ENCODE data around the gene CD14. TPM values are rescaled to one million over a fixed set of nuclear protein-coding genes. Genes with fewer than 3 reads are reported as not detected.
"Not testable (repeated sequence)": the region's sequence is repeated elsewhere in the genome, so short reads cannot be mapped to it uniquely, and the experiment has no call there.

The CD14 gene
- total RNA-seq, 1 experiment from 2014 or later = not detected

DNA sequence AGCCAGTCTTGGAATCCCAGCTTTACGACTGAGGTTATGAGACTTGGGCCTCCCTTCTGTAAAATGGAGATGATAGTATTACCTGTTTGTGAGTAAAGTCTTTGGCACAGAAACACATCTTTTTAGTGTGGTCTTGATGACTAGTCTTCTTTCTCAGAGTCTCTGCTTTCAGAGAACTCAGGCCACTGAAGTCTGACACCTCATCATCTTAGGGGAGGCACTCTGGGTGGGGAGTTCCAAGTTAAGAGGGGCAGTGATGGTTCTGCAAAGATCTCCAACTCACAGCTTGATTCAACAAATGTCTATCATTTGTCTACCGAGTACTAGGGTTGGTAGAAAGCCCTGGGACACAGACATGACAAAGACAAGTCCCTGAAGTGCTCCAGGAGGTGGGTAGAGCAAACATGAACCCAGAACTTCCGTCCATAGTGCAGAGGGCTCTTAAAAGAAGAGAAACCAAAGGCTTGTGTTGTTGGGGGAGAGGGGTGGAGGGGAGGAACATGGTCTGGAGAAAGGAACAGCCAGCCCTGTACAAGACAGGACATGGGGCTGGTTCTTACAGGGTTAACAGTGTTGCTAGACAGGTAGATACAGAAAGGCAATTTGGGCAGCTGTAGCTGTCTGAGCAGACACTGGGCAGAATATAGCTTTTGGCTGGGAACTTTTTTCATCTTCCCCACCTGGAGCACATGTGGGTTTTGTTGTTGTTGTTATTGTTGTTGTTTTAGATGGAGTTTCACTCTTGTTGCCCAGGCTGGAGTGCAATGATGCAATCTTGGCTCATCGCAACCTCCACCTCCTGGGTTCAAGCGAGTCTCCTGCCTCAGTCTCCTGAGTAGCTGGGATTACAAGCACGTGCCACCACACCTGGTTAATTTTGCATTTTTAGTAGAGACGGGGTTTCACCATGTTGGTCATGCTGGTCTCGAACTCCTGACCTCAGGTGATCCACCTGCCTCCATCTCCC, 2.6 kb upstream of the CD14 start:
- no peak for DNase-seq (ENCODE audit: low spot score)

DNA sequence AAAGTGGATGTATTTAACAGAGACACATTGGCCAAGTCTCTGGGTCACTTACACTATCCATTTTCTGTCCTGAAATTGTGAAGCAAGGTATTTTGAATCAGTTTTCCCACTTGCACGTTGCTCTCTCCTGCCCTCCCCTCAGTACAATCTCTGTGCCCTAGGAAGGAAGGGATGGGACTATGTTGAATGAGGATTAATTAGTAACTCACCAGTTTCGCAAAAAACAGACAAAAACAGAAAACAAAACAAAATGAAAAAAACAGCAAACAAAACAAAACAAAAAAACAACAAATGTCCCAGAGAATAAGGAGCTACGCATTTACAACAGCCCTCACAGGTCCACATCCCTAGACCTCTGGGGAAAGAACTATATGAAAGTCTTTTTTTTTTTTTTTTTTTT, 1.1 kb upstream of the CD14 start:
- no peak for DNase-seq (ENCODE audit: low spot score)

DNA sequence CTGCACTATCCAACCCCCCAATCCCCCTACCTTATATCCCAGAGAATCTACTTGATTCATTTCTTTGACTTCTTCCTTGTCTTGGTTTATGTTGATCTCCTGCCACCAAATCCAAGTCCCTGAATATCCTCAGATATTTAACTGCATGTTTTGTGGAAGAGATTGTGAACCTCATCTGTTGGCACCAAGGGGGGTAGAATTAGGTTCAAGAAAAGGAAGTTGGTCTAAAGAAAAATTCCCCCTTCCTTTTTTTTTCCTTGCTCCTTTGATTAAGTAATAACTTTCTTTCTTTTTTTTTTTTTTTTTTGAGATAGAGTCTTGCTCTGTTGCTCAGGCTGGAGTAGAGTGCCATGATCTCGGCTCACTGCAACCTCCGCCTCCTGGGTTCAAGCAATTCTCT, 526 bp upstream of the CD14 start:
- no peak for DNase-seq (ENCODE audit: low spot score)

DNA sequence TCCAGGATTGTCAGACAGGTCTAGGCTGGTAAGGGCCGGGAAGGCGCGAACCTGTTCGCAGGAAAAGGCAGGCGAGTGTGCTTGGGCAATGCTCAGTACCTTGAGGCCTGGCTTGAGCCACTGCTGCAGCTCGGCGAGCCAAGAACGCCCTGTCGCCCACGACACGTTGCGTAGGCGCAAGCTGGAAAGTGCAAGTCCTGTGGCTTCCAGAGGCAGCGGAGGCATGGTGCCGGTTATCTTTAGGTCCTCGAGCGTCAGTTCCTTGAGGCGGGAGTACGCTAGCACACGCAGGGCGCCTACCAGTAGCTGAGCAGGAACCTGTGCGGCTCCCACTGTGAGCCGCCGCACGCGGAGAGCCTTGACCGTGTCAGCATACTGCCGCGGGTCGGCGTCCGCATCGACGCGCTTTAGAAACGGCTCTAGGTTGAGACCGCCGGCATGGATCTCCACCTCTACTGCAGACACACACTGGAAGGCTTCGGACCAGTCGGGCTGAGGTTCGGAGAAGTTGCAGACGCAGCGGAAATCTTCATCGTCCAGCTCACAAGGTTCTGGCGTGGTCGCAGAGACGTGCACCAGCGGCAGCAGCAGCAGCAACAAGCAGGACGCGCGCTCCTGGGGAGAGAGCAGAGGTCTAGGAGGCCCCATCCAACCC, 482 bp downstream of the CD14 start:
- DNase-seq (ENCODE audit: low spot score) = no peak

DNA sequence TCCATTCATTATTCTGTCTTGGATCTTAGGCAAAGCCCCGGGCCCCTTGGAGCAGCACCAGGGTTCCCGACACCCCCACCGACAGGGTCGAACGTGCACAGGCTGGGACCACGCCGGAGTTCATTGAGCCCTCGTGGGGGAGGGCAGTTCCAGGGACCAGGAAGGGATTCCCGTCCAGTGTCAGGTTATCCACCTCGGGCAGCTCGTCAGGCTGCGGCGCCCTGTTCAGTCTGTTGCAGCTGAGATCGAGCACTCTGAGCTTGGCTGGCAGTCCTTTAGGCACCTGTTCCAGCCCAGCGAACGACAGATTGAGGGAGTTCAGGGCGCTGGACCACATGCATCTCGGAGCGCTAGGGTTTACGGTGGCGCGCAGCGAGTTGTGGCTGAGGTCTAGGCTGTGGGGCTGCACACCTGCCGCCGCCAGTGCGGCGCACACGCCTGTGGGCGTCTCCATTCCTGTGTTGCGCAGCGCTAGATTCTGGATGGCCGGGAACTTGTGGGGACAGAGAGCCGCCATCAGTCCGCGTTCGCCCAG, 1.1 kb downstream of the CD14 start:
- DNase-seq (ENCODE audit: low spot score) = no peak

DNA sequence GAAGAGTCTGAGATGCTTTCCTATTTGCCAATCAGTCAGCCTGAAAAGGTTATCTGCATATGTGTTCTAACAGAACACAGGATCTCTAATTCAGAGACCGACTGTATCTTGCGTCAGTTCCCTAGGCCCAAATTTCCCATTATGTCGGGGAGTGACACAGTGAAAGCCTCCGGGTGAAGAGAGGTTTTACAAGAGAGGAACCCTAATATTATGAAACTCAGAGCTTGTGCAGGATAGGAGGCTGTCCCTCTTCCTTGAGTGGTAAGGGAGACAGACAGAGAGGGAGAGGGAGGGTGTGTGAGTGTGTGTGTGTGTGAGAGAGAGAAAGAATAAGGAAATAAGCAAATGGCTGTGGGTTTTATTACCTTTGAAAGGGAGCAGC, 1.9 kb downstream of the CD14 start:
- no peak for DNase-seq (ENCODE audit: low spot score)

DNA sequence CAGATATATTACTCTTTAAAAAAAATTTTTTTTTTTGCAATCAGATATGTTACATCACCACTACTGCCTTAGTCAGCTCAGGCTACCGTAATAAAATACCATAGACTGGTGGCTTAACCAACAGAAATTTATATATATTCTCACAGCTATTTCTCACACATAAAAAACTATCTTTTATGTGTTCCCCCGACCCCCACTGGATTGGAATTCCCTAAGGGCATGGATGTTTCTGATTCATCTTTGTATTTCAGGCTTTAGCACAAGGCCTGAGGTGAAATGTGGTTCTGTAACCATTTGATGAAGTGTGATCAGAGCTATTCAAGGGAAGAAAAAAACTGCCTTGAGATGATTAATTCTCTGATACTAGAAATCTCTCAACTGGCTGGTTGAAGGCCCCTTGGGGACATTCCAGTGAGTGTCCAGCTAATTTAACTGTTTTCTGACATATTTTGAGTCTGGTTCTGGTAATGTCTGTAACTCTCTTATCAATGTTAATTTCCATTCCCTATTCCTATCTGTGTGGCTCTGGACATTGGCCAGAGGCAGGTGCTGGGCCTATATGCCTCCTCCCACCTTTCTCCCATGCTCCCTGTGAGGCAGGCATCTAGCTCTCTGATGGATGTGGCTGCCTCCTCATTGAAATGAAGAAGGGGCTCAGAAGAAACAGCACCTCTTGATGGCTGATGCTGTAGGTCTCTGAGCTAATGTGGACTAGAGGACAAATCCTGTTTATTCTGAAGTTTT, 2.5 kb downstream of the CD14 start:
- DNase-seq (ENCODE audit: low spot score) = no peak

DNA sequence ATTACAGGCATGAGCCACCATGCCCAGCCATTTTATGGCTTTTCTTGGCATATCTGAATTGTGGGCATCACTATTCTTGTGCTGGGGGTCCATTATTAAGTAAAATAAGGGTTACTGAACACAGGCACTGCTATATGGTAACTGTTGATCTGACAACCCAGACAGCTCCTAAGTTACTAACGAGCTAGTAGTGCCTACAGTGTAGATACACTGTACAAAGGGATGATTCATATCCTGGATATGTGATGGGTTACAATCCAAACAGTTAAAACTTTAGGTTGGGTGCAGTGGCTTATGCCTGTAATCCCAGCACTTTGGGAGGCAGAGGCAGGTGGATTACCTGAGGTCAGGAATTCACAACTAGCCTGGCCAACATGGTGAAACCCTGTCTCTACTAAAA, 4.3 kb downstream of the CD14 start:
- DNase-seq (ENCODE audit: low spot score) = no peak

DNA sequence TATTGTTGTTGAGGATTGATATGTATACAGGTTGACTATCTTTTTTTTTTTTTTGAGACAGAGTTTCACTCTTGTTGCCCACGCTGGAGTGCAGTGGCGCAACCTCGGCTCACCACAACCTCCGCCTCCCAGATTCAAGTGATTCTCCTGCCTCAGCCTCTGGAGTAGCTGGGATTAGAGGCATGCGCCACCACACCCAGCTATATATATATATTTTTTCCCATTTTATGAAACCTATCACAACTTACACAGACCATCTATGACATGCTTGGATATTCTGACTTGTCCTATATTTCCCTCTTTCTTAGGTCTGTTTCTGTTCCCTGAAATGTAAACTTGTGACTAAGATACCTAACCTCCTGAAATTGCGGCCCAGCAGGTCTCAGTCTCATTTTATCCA, 5.0 kb downstream of the CD14 start:
- no peak for DNase-seq (ENCODE audit: low spot score)

DNA sequence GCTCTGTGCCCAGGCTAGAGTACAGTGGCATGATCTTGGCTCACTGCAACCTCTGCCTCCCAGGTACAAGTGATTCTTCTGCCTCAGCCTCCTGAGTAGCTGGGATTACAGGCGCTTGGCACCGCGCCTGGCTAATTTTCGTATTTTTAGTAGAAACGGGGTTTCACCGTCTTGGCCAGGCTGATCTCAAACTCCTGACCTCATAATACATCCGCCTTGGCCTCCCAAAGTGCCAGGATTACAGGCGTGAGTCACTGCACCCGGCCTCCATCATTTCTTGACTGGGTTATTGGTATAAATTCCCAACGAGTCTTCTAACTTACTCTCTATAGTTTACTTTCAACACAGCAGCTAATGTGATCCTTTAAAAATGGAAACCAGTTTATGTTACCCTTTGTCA, 8.1 kb downstream of the CD14 start:
- not testable (repeated sequence) for DNase-seq (ENCODE audit: low spot score)

DNA sequence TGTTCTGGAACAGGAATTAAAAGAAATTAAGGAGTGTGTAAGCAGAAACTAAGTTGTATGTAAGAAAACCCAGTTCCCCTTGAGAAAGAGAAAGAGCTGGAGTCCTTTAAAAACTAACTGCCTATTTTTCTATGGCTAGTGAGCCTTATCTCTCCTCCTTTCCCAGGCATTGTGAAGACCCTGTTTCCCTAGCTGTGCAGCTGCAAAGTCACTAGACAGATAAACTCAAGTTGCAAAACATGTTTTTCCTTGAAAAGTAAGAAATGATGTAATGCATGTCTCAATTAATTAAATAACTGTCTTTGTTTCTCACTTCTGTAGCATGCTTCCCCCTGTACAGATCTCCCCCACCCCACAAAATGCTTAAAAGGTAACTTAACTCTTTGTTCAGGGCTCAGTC, 9.9 kb downstream of the CD14 start:
- DNase-seq (ENCODE audit: low spot score) = not testable (repeated sequence)

DNA sequence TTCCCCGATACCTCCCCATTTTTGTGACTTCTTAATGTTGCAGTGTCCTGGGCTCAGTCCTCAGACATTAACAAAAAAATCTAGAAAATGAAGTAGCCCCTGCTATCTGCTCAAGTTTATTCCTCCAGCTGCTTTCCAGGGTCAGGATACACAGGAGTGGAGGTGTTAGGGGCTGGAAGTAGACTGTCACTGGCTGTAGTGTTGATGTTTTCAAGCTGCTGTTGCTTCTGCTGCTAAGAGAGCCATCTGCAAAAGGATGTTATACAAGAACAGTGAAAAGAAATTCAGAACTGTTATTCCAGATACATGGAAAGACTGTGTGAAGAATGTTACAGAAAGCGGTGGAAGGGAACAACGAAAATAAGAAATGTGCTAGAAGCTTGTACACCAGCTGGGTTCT, 10.7 kb downstream of the CD14 start:
- no peak for DNase-seq (ENCODE audit: low spot score)

DNA sequence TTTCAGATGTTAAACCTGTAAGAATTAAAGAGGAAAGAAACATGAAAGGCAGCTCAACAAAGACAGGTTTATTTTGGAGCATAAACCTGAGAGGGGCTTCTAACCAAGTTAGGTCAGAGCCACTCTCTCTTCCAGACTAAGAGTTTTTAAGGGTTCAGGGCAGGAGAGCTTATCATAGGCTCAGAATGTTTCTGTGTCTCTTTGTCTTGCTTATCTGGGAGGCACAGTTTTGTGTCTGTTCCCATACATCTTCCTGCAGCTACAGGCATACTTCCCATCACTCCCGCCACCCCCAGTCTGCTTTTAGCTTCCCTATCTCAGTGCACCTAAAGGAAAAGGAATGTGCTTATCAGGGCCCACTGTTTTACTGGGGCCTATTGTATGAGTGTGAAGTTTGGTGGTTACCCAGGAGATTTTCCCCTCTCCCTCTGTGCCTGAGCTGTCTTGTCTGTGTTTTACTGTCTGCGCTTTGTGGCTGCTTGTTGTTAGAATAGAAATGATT, 21.9 kb downstream of the CD14 start:
- DNase-seq (ENCODE audit: low spot score) = no peak

DNA sequence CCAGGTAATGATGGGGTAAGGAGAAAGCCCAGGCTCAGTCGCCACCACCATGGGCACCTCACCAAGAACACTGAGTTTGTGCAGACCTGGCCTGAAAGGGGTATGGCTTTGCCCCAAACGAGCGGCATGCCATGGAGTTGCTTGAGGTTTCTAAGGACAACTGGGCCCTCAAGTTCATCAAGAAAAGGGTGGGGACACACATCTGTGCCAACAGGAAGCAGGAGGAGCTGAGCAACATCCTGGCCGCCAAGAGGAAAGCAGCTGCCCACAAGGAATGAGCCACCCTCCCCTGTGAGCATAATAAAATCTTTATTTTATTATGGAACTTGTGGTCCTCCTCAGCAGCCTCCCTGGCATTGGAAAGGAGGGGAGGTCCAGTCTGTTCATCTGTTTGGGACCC, 23.8 kb downstream of the CD14 start:
- DNase-seq (ENCODE audit: low spot score) = peak; percentile 51

DNA sequence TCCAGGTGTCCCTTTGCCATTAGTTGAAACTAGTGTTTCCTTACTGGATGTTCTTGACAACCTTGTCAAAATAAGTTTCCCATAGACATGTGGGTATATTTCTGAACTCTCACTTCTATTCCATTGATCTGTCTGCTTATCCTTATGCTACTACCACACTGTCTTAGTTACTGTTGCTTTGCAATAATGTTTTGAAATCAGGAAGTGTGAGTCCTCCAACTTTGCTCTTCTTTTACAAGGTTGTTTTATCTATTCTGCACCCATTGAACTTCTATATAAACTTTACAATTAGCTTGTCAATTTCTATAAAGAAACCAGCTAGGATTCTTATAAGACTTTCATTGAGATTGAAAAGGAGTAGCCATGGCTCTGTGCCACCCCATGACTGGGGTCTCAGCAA, 24.3 kb downstream of the CD14 start:
- no peak for DNase-seq (ENCODE audit: low spot score)

DNA sequence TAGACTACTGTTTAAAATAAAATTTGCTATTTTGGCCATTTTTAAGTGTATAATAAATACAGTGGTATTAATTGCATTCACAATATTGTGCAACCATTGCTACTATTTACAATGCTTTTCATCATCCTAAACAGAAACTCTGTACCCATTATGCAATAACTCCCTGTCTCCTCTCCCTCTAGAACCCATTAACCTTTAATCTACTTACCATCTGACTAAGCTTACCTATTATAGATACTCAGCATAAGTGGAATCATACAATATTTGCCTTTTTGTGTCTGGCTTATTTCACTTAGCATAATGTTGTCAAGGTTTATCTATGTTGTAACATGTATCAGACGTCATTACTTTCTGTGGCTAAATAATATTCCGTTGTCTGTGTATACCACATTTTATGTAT, 25.9 kb downstream of the CD14 start:
- no peak for DNase-seq (ENCODE audit: low spot score)

DNA sequence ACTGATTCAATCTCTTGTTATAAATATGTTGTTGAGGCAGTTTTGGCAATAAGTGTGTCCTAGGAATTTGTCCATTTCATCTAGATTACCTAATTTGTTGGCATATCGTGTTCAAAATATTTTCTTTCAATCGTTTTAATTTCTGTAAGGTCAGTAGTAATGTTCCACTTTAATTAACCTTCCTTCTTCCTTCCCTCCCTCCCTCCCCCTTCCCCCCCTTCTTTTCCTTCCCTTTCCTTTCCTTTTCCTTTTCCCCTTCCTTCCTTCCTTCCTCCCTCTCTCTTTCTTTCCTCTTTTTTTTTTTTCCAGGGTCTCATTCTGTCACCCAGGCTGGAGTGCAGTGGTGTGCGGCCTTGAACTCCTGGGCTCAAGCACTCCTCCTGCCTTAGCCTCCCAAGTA, 27.1 kb downstream of the CD14 start:
- no peak for DNase-seq (ENCODE audit: low spot score)

DNA sequence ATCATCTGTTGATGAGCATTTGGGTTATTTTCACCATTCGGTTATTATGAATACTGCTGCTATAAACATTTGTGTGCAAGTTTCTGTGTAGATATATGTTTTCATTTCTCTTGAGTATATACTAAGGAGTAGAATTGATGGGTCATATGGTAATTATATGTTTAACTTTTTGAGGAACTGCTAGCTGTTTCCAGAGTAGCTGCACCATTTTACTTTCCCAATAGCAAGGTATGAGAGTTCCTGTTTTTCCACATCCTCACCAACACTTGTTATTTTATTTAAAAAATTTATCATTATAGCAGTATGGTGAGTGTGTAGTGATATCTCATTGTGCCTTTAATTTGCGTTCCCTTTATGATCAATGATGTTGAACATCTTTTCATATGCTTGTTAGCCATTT, 29.2 kb downstream of the CD14 start:
- no peak for DNase-seq (ENCODE audit: low spot score)

DNA sequence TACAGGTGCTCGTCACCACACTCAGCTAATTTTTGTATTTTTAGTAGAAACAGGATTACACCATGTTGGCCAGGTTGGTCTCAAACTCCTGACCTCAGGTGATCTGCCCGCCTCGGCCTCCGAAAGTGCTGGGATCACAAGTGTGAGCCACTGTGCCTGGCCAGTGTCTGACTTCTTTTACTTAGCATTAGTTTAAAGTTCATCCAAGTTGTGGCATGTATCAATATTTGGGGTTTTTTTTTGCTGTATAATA, 29.6 kb downstream of the CD14 start:
- DNase-seq (ENCODE audit: low spot score) = not testable (repeated sequence)

DNA sequence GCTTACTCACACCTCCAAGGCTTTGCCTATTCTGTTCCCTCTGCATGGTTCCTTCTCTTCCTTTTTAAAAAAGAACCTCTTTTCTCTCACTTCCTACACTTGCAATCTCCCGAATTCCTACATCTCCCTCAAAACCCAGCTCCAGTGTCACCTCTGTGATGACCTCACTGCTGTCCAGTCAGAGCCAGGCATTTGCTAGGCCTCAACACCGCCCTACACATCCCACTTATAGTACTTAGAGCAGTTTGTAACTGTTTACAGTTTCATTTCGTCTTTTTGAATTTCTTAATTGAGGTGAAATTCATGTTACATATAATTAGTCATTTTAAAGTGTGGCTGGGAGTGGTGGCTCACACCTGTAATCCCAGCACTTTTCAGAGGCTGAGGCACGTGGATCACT, 30.8 kb downstream of the CD14 start:
- no peak for DNase-seq (ENCODE audit: low spot score)

DNA sequence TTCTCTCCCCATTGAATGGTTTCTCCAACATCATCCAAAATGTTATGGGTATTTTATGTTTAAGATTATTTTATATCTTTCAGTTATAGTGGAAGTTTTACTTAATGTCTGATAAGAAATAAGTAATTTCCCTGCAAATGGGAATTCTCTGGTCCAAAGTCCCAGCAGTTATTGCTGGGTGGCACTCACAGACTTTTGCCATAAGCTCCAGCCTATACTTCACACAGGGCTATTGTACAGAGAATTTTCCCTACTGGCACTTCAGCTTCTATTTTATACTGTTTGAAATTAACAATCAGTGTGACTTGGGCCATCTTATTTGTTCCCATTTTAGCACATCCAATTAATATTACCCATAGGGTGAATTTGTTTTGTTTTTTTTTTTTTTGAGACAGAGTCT, 32.9 kb downstream of the CD14 start:
- no peak for DNase-seq (ENCODE audit: low spot score)

DNA sequence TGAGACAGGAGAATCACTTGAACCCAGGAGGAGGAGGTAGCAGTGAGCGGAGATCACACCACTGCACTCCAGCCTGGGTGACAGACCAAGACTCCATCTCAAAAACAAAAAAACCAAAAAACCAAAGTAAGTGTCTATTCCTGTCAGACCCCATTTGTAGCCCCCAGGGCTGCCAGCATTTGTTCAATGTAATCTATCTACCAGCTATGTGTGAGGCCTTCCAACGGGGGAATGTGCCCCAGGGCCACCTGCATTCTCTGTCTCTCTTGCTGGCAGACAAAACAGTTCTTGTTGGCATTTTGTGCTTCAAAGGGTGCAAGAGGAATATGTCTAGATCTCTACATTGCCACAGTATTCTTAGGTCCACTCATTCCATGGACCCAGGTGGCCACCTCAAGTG, 34.1 kb downstream of the CD14 start:
- DNase-seq (ENCODE audit: low spot score) = no peak

All from A172 (cell line).